Measurements from ENCODE around the gene MED26.

- TF ChIP-seq, protein P1, sequence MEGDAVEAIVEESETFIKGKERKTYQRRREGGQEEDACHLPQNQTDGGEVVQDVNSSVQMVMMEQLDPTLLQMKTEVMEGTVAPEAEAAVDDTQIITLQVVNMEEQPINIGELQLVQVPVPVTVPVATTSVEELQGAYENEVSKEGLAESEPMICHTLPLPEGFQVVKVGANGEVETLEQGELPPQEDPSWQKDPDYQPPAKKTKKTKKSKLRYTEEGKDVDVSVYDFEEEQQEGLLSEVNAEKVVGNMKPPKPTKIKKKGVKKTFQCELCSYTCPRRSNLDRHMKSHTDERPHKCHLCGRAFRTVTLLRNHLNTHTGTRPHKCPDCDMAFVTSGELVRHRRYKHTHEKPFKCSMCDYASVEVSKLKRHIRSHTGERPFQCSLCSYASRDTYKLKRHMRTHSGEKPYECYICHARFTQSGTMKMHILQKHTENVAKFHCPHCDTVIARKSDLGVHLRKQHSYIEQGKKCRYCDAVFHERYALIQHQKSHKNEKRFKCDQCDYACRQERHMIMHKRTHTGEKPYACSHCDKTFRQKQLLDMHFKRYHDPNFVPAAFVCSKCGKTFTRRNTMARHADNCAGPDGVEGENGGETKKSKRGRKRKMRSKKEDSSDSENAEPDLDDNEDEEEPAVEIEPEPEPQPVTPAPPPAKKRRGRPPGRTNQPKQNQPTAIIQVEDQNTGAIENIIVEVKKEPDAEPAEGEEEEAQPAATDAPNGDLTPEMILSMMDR (IDR thresholded peaks at IDR 0.05; ENCODE audit: borderline replicate concordance, extremely low read depth, low read length, poor library complexity, severe bottlenecking), result no peak
- no peak for TF ChIP-seq EZH2 (IDR thresholded peaks at IDR 0.05; ENCODE audit: borderline replicate concordance, low read depth, low read length, severe bottlenecking)
Observed at GRCh38 chr19:16548956-16549355, 79.0 kb downstream of the MED26 start.
